SK-N-SH treated with all-trans-retinoic acid at 6 μM for 48 hours (cell line): ENCODE data around the gene FAM43B.
"Not testable (repeated sequence)": the region's sequence is repeated elsewhere in the genome, so short reads cannot be mapped to it uniquely, and the experiment has no call there.

ENCODE experiments used
- ATAC-seq: fragments of 200-7000 bp; cut with Tn5 transposase; 3 replicates; pipeline ENCODE4 v1.9.1; 2020; ENCODE audit warnings: mild to moderate bottlenecking, moderate library complexity
- BACH2 ChIP-seq: fragments of 250-450 bp; sonication (Bioruptor Pico); IDR thresholded peaks from 2 replicates; pipeline ENCODE4 v1.9.0; 2021; ENCODE audit warnings: mild to moderate bottlenecking, borderline replicate concordance
- CSDC2 ChIP-seq: fragments of 250-450 bp; sonication (Bioruptor Pico); IDR thresholded peaks from 2 replicates; pipeline ENCODE4 v1.5.0; 2020; ENCODE audit warnings: mild to moderate bottlenecking, moderate library complexity
- ISL1 ChIP-seq: fragments of 250-450 bp; sonication (Bioruptor Pico); IDR thresholded peaks from 2 replicates; pipeline ENCODE4 v2.1.2; 2022; ENCODE audit warnings: mild to moderate bottlenecking, moderate library complexity
- PPARA ChIP-seq: fragments of 250-450 bp; sonication (Bioruptor Pico); IDR thresholded peaks from 2 replicates; pipeline ENCODE4 v1.5.0; 2020; ENCODE audit warnings: mild to moderate bottlenecking, borderline replicate concordance
- RARB ChIP-seq: fragments of 250-450 bp; sonication (Bioruptor Pico); IDR thresholded peaks from 2 replicates; pipeline ENCODE4 v1.8.0; 2021; ENCODE audit warnings: mild to moderate bottlenecking, moderate library complexity
- SNAI2 ChIP-seq: fragments of 250-450 bp; sonication (Bioruptor Pico); IDR thresholded peaks from 2 replicates; pipeline ENCODE4 v1.5.0; 2020; ENCODE audit warnings: mild to moderate bottlenecking, moderate library complexity
- TCF4 ChIP-seq: fragments of 250-450 bp; sonication (Bioruptor Pico); IDR thresholded peaks from 2 replicates; pipeline ENCODE4 v1.8.0; 2021; ENCODE audit warnings: mild to moderate bottlenecking, moderate library complexity, borderline replicate concordance
- ZC3H10 ChIP-seq: fragments of 250-450 bp; sonication (Bioruptor Pico); IDR thresholded peaks from 2 replicates; pipeline ENCODE4 v1.5.1; 2021; ENCODE audit warnings: mild to moderate bottlenecking, moderate library complexity
- ZFP3 ChIP-seq: fragments of 250-450 bp; sonication (Bioruptor Pico); IDR thresholded peaks from 2 replicates; pipeline ENCODE4 v1.5.0; 2020; ENCODE audit warnings: mild to moderate bottlenecking, moderate library complexity
- ZFP30 ChIP-seq: fragments of 450-650 bp; formaldehyde crosslinking; IDR thresholded peaks from 2 replicates; pipeline ENCODE4 v1.5.0; 2022; ENCODE audit warnings: mild to moderate bottlenecking, moderate library complexity
- ZNF565 ChIP-seq: fragments of 450-650 bp; formaldehyde crosslinking; conservative IDR thresholded peaks from 2 replicates; pipeline ENCODE4 v1.5.0; 2020; ENCODE audit warnings: low read depth, mild to moderate bottlenecking, moderate library complexity
- ZNF70 ChIP-seq: fragments of 450-650 bp; formaldehyde crosslinking; IDR thresholded peaks from 2 replicates; pipeline ENCODE4 v1.5.0; 2020; ENCODE audit warnings: mild to moderate bottlenecking, moderate library complexity
- ZNF8 ChIP-seq: fragments of 450-650 bp; formaldehyde crosslinking; IDR thresholded peaks from 2 replicates; pipeline ENCODE4 v1.5.0; 2020; ENCODE audit warnings: mild to moderate bottlenecking, moderate library complexity
- TF ChIP-seq, protein P1 (sequence below): fragments of 250-450 bp; sonication (Bioruptor Pico); IDR thresholded peaks from 2 replicates; pipeline ENCODE4 v1.8.0; 2021; ENCODE audit warnings: low read depth, mild to moderate bottlenecking, moderate library complexity, borderline replicate concordance
- TF ChIP-seq, protein P2 (sequence below): fragments of 250-450 bp; sonication (Bioruptor Pico); IDR thresholded peaks from 2 replicates; pipeline ENCODE4 v1.5.1; 2021; ENCODE audit warnings: mild to moderate bottlenecking, moderate library complexity
- TF ChIP-seq, protein P3 (sequence below): fragments of 250-450 bp; sonication (Bioruptor Pico); IDR thresholded peaks from 2 replicates; pipeline ENCODE4 v1.5.0; 2020; ENCODE audit warnings: mild to moderate bottlenecking, moderate library complexity
- TF ChIP-seq, protein P4 (sequence below): fragments of 250-450 bp; sonication (Bioruptor Pico); IDR thresholded peaks from 2 replicates; pipeline ENCODE4 v1.8.0; 2020; ENCODE audit warnings: mild to moderate bottlenecking, moderate library complexity, borderline replicate concordance

Gene FAM43B

DNA sequence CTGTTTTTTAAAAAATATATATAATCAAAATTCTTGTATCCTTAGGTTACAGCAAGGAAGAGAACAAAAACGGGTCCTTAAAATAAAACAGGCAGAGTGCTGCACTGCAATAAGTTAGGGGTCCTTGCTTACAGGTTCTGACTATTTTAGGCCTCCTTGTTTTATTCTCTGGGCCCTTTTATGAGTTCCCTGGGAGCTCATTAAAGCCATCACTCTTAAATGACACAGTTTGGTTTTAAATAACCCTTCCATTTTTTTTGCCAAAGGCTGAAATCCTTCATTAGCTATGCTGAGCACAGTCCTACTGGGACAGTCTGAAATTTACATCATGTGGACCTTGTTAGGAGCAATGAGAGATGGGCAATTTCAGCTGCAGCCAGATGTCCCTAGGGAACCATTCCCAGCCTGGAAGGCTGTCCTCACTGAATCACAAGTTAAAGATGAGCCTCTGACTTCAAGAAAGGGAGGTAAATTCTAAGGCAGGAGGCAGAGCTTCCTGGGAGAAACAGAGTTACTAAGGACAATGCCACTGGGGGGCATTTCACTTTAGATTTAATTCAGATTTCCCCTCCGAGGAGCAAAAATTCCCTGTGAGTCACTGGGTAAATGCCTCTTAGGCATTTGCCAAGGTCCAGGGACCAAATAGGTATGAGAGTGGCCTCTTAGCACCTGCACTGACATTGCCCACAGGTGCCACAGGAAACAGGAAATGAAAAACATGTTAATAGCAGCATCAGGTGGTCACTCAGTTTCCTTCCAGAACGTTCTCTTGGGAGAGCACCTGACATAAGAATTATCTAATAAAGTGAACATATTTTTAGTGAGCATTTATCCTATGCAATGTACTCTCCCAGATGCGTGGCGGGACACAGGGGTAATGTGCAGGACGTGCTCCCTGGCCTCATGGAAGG lies 40.6 kb upstream of the FAM43B start (continued):
- TF ChIP-seq, protein P1, sequence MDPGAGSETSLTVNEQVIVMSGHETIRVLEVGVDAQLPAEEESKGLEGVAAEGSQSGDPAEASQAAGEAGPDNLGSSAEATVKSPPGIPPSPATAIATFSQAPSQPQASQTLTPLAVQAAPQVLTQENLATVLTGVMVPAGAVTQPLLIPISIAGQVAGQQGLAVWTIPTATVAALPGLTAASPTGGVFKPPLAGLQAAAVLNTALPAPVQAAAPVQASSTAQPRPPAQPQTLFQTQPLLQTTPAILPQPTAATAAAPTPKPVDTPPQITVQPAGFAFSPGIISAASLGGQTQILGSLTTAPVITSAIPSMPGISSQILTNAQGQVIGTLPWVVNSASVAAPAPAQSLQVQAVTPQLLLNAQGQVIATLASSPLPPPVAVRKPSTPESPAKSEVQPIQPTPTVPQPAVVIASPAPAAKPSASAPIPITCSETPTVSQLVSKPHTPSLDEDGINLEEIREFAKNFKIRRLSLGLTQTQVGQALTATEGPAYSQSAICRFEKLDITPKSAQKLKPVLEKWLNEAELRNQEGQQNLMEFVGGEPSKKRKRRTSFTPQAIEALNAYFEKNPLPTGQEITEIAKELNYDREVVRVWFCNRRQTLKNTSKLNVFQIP (CRISPR knock-in tag) = no peak
- no peak for TF ChIP-seq ZNF8 (CRISPR knock-in tag)

DNA sequence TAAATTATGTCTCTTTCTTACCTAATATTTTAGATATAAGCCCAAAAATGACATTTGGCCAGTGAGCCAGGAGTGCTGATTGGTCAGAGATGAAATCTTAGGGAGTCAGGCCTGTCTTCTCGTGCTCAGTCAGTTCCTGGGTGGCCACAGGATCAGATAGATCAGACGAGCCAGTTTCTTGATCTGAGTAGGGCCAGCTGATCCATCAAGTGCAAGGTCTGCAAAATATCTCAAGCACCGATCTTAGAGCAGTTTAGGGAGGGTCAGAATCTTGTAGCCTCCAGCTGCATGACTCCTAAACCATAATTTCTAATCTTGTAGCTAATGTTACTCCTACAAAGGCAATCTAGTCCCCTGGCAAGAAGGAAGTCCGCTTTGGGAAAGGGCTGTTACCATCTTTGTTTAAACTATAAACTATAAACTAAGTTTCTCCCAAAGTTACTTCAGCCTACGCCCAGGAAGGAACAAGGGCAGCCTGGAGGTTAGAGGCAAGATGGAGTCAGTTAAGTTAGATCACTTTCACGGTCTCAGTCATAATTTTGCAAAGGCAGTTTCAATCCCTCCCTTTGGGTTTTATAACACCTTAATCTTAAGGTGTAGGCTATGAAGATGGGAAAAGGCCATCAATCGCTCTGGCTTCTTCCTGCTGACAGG lies 32.6 kb upstream of the FAM43B start:
- ATAC-seq = not testable (repeated sequence)

DNA sequence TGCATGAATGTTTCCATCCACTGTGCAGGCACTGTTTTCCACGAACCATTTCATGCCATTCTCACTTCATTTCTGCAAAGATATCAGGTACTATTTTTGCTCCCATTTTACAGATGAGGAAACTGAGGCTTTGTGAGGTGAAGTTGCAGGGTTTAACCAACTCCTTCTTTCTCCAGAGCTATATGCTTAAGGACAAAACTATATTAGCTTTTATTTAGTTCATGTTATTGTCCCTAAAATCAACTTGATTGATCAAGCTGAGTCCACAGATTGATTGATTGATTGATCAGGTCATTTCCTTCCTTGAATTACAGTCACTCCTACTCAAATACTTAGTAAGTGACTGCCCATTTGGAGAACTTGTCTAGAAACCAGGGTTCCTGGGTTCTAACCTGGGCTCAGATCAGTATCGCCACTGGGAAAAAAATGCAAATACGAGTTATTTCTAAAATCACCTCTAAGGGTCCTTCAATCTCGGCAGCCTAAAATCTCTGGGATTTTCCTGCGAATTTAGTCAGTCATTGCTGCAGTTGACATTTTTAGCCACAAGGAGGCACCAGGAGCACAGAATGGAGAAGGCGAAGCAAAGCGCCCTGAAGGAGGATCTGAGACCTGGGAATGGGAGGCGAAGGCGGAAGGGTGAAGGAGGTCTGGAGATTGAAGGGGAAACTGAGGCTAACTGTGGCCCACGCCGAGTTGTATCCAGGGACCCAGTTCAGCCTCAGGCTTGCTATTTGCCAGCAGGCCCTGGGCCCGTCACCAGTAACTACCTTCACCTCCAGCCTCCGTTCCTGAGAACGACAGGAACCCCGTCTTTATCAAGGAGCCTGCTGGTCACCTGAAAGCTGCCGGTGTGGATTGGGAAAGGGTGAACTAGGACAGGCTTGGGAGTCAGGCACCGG lies 30.2 kb upstream of the FAM43B start:
- ATAC-seq = peak; percentile 94
- TF ChIP-seq ZNF70 (CRISPR knock-in tag) = peak; percentile 19; the same call in 1 of the 2 replicates
- TF ChIP-seq ISL1 (CRISPR knock-in tag) = no peak

DNA sequence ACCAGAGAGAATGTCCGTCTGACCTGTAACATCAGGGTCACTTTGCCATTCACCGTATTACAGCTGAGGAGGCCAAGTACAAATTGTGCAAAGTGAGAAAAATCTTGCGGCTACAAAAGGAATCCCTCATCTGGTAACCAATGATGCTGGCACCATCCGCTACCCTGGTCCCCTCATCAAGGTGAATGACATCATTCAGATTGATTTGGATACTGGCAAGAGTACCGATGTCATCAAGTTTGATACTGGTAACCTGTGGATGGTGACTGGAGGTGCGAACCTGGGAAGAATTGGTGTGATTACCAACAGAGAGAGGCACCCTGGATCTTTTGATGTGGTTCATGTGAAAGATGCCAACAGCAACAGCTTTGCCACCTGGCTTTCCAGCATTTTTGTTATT lies 26.1 kb upstream of the FAM43B start:
- no peak for ATAC-seq
- TF ChIP-seq ZC3H10 (CRISPR knock-in tag) (no peak), BACH2 (no peak), ZNF565 (CRISPR knock-in tag) (no peak), ZFP30 (CRISPR knock-in tag) (no peak), ZNF8 (CRISPR knock-in tag) (no peak), ISL1 (CRISPR knock-in tag) (no peak), ZFP3 (CRISPR knock-in tag) (no peak), RARB (CRISPR knock-in tag) (no peak), TCF4 (CRISPR knock-in tag) (no peak), SNAI2 (CRISPR knock-in tag) (no peak), CSDC2 (CRISPR knock-in tag) (no peak), PPARA (no peak)
- TF ChIP-seq, protein P2, sequence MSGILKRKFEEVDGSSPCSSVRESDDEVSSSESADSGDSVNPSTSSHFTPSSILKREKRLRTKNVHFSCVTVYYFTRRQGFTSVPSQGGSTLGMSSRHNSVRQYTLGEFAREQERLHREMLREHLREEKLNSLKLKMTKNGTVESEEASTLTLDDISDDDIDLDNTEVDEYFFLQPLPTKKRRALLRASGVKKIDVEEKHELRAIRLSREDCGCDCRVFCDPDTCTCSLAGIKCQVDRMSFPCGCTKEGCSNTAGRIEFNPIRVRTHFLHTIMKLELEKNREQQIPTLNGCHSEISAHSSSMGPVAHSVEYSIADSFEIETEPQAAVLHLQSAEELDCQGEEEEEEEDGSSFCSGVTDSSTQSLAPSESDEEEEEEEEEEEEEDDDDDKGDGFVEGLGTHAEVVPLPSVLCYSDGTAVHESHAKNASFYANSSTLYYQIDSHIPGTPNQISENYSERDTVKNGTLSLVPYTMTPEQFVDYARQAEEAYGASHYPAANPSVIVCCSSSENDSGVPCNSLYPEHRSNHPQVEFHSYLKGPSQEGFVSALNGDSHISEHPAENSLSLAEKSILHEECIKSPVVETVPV (CRISPR knock-in tag) = no peak
- TF ChIP-seq, protein P3, sequence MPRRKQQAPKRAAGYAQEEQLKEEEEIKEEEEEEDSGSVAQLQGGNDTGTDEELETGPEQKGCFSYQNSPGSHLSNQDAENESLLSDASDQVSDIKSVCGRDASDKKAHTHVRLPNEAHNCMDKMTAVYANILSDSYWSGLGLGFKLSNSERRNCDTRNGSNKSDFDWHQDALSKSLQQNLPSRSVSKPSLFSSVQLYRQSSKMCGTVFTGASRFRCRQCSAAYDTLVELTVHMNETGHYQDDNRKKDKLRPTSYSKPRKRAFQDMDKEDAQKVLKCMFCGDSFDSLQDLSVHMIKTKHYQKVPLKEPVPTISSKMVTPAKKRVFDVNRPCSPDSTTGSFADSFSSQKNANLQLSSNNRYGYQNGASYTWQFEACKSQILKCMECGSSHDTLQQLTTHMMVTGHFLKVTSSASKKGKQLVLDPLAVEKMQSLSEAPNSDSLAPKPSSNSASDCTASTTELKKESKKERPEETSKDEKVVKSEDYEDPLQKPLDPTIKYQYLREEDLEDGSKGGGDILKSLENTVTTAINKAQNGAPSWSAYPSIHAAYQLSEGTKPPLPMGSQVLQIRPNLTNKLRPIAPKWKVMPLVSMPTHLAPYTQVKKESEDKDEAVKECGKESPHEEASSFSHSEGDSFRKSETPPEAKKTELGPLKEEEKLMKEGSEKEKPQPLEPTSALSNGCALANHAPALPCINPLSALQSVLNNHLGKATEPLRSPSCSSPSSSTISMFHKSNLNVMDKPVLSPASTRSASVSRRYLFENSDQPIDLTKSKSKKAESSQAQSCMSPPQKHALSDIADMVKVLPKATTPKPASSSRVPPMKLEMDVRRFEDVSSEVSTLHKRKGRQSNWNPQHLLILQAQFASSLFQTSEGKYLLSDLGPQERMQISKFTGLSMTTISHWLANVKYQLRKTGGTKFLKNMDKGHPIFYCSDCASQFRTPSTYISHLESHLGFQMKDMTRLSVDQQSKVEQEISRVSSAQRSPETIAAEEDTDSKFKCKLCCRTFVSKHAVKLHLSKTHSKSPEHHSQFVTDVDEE (CRISPR knock-in tag) = no peak
- TF ChIP-seq, protein P4, sequence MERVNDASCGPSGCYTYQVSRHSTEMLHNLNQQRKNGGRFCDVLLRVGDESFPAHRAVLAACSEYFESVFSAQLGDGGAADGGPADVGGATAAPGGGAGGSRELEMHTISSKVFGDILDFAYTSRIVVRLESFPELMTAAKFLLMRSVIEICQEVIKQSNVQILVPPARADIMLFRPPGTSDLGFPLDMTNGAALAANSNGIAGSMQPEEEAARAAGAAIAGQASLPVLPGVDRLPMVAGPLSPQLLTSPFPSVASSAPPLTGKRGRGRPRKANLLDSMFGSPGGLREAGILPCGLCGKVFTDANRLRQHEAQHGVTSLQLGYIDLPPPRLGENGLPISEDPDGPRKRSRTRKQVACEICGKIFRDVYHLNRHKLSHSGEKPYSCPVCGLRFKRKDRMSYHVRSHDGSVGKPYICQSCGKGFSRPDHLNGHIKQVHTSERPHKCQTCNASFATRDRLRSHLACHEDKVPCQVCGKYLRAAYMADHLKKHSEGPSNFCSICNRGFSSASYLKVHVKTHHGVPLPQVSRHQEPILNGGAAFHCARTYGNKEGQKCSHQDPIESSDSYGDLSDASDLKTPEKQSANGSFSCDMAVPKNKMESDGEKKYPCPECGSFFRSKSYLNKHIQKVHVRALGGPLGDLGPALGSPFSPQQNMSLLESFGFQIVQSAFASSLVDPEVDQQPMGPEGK (CRISPR knock-in tag) = no peak
